K562 (cell line): ENCODE results near the gene ARMC7. TPM values are rescaled to one million over a fixed set of nuclear protein-coding genes. Genes with fewer than 3 reads are reported as not detected.

Experiments
- ARID3A ChIP-seq: IDR thresholded peaks from 2 replicates; pipeline ENCODE4 v1.6.1; 2012; ENCODE audit warnings: low read depth, low read length, improper control_type of control experiment, borderline replicate concordance
- CEBPG ChIP-seq, 3 experiments: fragments of 200-800 bp in 1 of 3; sonication (Bioruptor generic) in 1 of 3; sonication (generic) in 1 of 3; formaldehyde crosslinking in 1 of 3; IDR thresholded peaks in 2 of 3; conservative IDR thresholded peaks in 1 of 3; 2 replicates each; pipeline versions ENCODE4 v1.6.1 to v1.8.0; 2016 to 2022; ENCODE audit warnings: missing compliant biosample characterization in 2 of 3, missing genetic modification characterization in 2 of 3, mild to moderate bottlenecking in 1 of 3, missing genetic modification reagents in 1 of 3
- E2F3 ChIP-seq: fragments of 250-450 bp; sonication (Bioruptor Pico); IDR thresholded peaks from 2 replicates; pipeline ENCODE4 v1.4.0; 2020; ENCODE audit warnings: mild to moderate bottlenecking
- EP300 ChIP-seq: IDR thresholded peaks from 2 replicates; pipeline ENCODE4 v1.6.1; 2012; ENCODE audit warnings: low read length, improper control_type of control experiment
- MTA3 ChIP-seq: fragments of 450-650 bp; formaldehyde crosslinking; IDR thresholded peaks from 2 replicates; pipeline ENCODE4 v1.6.1; 2017; ENCODE audit warnings: mild to moderate bottlenecking, borderline replicate concordance
- NR1H2 ChIP-seq: sonication (generic); formaldehyde crosslinking; IDR thresholded peaks from 2 replicates; pipeline ENCODE4 v1.4.0; 2020; ENCODE audit warnings: mild to moderate bottlenecking, missing genetic modification reagents
- POLR2AphosphoS5 ChIP-seq: IDR thresholded peaks from 2 replicates; pipeline ENCODE4 v1.6.1; 2011; ENCODE audit warnings: mild to moderate bottlenecking, low read depth, low read length, moderate library complexity; ENCODE audit not compliant: control insufficient read depth, insufficient read depth
- SMARCC2 ChIP-seq: fragments of 450-650 bp; IDR thresholded peaks from 2 replicates; pipeline ENCODE4 v1.6.1; 2017; ENCODE audit warnings: antibody characterized with exemption, moderate library complexity, mild to moderate bottlenecking, low read depth
- TRIM24 ChIP-seq, 2 experiments: fragments of 450-650 bp; IDR thresholded peaks; 2 replicates each; pipeline ENCODE4 v1.6.1; 2016
- ZNF707 ChIP-seq: fragments of 250-450 bp; sonication (Bioruptor Pico); conservative IDR thresholded peaks from 2 replicates; pipeline ENCODE4 v1.8.0; 2022; ENCODE audit warnings: inconsistent platforms, mild to moderate bottlenecking, moderate library complexity
- ZNF76 ChIP-seq: fragments of 250-450 bp; sonication (Bioruptor Pico); IDR thresholded peaks from 2 replicates; pipeline ENCODE4 v1.4.0; 2020; ENCODE audit warnings: mild to moderate bottlenecking, moderate library complexity, borderline replicate concordance
- polyA plus RNA-seq, 8 experiments: library from polyadenylated mRNA; depleted of rRNA in 4 of 8; stranded (reverse) in 5 of 8; unstranded in 3 of 8; fragments of >200 nt; fragmentation: Nextera tagmentation in 2 of 8; fragmentation: Illumina TruSeq in 1 of 8; extraction: Ambion mirVana in 2 of 8; extraction: Trizol in 1 of 8; gene quantifications; 2 replicates each; pipeline versions ENCODE4 v1.2.1 to v1.2.3, GENCODE V29; 2011 to 2014; ENCODE audit warnings: inconsistent platforms in 1 of 8, missing spikeins in 1 of 8
- total RNA-seq, 7 experiments: library from RNA; depleted of rRNA in 6 of 7; stranded (reverse); fragments of >200 nt in 6 of 7; fragmentation: Illumina TruSeq in 2 of 7; extraction: Trizol in 2 of 7; gene quantifications; 2 replicates each; pipeline versions ENCODE4 v1.2.1 to v1.2.3, GENCODE V29; 2011 to 2021; ENCODE audit warnings: low replicate concordance in 1 of 7
- TF ChIP-seq, protein P1 (sequence below), 3 experiments: fragments of 200-800 bp in 1 of 3; sonication (Bioruptor generic) in 1 of 3; sonication (generic) in 1 of 3; formaldehyde crosslinking in 1 of 3; IDR thresholded peaks; 2 replicates each; pipeline versions ENCODE4 v1.6.1 to v1.8.0; 2016 to 2022; ENCODE audit warnings: mild to moderate bottlenecking in 2 of 3, missing compliant biosample characterization in 2 of 3, missing genetic modification characterization in 2 of 3, missing genetic modification reagents in 1 of 3
- TF ChIP-seq, protein P2 (sequence below): fragments of 250-450 bp; sonication (Bioruptor Pico); IDR thresholded peaks from 2 replicates; pipeline ENCODE4 v1.8.0; 2022; ENCODE audit warnings: moderate library complexity, mild to moderate bottlenecking, inconsistent platforms
- TF ChIP-seq, protein P3 (sequence below), 2 experiments: IDR thresholded peaks; 2 replicates each; pipeline ENCODE4 v1.6.1; 2012; ENCODE audit warnings: improper control_type of control experiment in 2 of 2, low read depth in 2 of 2, low read length in 2 of 2, borderline replicate concordance in 1 of 2
- TF ChIP-seq, protein P4 (sequence below): sonication (generic); formaldehyde crosslinking; IDR thresholded peaks from 2 replicates; pipeline ENCODE4 v1.9.0; 2022; ENCODE audit warnings: mild to moderate bottlenecking, missing genetic modification reagents

Gene ARMC7
- total and polyA plus RNA-seq, 9 of the 15 experiments (the other 6 are each of a cell fraction or from before 2014, with no cell fraction given) = 1.4 to 15.2 (median 5.9) TPM

DNA sequence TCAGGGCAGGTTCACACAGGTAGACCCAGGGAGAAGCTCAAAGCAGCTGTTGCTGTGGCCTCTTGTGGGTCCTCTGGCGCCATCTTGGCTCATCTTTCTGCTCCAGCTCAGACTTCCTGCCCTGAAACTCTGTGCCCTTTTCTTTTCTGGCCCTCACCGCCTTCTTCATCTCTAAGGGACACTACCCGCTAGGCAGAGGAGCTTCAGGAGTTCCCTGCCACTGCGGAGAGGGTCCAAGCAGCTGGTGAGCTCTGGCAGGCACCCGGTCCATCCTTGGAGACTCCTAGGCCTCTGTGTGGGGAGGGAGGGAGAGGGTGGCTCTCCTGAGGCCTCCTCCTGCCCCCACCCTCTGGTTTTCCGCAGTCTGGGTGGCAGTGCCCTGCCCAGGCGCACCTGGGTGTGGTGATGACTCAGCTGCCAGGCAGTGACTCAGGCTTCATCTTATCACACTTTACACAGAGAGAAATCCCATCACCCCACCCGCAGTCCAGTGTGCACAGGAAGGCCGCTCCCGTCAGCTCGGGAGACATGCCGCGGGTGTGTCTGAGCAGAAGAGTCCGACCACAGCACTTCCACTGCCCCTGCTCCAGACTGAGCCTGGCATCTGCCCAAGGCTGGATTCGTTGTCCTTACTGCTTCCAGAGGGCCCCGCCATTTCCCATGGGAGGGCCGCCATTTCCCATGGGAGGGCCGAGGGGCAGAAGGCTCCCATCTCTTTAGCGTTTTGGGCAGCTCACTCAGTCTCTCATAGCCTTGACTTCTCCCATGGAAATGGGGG, 14.5 kb downstream of the ARMC7 start (continued):
- TF ChIP-seq ZNF76 (no peak), SMARCC2 (peak; percentile 88), TRIM24 (IDR thresholded peaks at IDR 0.05) (peak in 1 of 2 experiments; percentile 80; a peak in 2 of 4 replicates), CEBPG (CRISPR knock-in tag; IDR thresholded peaks at IDR 0.05) (no peak), CEBPG (tag; conservative IDR thresholded peaks at IDR 0.05 in 1 of 2, IDR thresholded peaks at IDR 0.05 in 1 of 2) (no peak), EP300 (peak; percentile 88), E2F3 (CRISPR knock-in tag) (0 out of 2 replicates have a peak, but pooled peaks have one; percentile 36), ZNF707 (CRISPR knock-in tag) (0 out of 2 replicates have a peak, but pooled peaks have one; percentile 29), NR1H2 (CRISPR knock-in tag) (no peak), POLR2AphosphoS5 (peak; percentile 51), MTA3 (peak; percentile 95), ARID3A (no peak)
- TF ChIP-seq, protein P1, sequence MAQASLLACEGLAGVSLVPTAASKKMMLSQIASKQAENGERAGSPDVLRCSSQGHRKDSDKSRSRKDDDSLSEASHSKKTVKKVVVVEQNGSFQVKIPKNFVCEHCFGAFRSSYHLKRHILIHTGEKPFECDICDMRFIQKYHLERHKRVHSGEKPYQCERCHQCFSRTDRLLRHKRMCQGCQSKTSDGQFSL (CRISPR knock-in tag; IDR thresholded peaks at IDR 0.05) = 0 out of 2 replicates have a peak, but pooled peaks have one; percentile 26
- TF ChIP-seq, protein P1 (tag; IDR thresholded peaks at IDR 0.05) = 0 out of 4 replicates have a peak, but pooled peaks of 1 of the 2 experiments have one; percentile 32
- TF ChIP-seq, protein P2, sequence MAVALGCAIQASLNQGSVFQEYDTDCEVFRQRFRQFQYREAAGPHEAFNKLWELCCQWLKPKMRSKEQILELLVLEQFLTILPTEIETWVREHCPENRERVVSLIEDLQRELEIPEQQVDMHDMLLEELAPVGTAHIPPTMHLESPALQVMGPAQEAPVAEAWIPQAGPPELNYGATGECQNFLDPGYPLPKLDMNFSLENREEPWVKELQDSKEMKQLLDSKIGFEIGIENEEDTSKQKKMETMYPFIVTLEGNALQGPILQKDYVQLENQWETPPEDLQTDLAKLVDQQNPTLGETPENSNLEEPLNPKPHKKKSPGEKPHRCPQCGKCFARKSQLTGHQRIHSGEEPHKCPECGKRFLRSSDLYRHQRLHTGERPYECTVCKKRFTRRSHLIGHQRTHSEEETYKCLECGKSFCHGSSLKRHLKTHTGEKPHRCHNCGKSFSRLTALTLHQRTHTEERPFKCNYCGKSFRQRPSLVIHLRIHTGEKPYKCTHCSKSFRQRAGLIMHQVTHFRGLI (CRISPR knock-in tag) = 0 out of 2 replicates have a peak, but pooled peaks have one; percentile 37
- TF ChIP-seq, protein P3, sequence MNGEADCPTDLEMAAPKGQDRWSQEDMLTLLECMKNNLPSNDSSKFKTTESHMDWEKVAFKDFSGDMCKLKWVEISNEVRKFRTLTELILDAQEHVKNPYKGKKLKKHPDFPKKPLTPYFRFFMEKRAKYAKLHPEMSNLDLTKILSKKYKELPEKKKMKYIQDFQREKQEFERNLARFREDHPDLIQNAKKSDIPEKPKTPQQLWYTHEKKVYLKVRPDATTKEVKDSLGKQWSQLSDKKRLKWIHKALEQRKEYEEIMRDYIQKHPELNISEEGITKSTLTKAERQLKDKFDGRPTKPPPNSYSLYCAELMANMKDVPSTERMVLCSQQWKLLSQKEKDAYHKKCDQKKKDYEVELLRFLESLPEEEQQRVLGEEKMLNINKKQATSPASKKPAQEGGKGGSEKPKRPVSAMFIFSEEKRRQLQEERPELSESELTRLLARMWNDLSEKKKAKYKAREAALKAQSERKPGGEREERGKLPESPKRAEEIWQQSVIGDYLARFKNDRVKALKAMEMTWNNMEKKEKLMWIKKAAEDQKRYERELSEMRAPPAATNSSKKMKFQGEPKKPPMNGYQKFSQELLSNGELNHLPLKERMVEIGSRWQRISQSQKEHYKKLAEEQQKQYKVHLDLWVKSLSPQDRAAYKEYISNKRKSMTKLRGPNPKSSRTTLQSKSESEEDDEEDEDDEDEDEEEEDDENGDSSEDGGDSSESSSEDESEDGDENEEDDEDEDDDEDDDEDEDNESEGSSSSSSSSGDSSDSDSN (IDR thresholded peaks at IDR 0.05; ENCODE audit: borderline replicate concordance in 1 of 2, low read depth in 2 of 2, low read length in 2 of 2) = 0 out of 4 replicates have a peak, but pooled peaks of 1 of the 2 experiments have one; percentile 70
- TF ChIP-seq, protein P4, sequence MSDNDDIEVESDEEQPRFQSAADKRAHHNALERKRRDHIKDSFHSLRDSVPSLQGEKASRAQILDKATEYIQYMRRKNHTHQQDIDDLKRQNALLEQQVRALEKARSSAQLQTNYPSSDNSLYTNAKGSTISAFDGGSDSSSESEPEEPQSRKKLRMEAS (CRISPR knock-in tag) = no peak
